Globus pallidus (tissue), 1 donor: ENCODE data around the gene BARD1.
"Not testable (repeated sequence)": the region's sequence is repeated elsewhere in the genome, so short reads cannot be mapped to it uniquely, and the experiment has no call there.

Experiments
- DNase-seq: peaks from one replicate; pipeline ENCODE4 v3.0.0-alpha.2; 2015; ENCODE audit warnings: low spot score

The BARD1 gene

GRCh38 chr2:214765180-214765579 lies 44.3 kb downstream of the BARD1 start:
- DNase-seq, result no peak

GRCh38 chr2:214753455-214753854 lies 56.0 kb downstream of the BARD1 start:
- no peak for DNase-seq

DNA sequence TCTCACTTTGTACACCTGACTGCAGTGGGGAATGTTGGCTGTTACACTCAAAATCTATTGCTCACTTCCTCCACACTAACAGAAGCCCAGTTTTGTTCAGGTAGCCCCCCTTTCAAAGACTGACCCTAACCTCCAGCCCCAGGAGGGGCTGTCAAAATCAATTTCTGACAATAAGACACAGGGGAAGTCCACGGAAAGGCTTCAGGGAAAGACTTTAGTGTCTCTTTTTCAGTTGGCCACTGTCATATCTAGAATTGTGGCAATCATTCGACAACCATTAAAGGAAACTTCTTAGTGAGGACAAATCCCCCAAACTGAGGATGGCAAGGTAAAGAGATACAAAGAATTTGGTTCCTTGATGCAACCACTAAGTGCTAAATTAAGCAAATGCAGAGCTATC lies 59.0 kb downstream of the BARD1 start:
- no peak for DNase-seq

- no peak for DNase-seq
Measured at GRCh38 chr2:214747992-214748391, 61.5 kb downstream of the BARD1 start.

DNA sequence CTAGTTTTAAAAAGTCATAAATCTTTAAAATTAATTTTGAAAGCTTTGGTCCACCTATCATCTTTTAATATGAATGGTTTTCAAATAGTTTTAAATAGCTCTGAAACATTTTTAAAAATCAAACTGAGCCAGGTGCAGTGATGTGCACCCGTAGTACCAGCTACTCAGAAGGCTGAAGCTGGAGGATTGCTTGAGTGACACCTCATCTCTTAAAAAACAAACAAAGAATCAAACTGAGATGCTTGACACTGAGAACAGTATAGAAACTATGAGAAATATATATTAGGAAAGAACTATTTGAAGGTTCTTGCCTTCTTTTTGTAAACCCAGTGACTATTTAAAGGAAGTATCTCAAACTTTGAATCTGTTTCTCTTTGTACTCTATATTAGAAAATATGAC lies 67.4 kb downstream of the BARD1 start:
- no peak for DNase-seq

DNA sequence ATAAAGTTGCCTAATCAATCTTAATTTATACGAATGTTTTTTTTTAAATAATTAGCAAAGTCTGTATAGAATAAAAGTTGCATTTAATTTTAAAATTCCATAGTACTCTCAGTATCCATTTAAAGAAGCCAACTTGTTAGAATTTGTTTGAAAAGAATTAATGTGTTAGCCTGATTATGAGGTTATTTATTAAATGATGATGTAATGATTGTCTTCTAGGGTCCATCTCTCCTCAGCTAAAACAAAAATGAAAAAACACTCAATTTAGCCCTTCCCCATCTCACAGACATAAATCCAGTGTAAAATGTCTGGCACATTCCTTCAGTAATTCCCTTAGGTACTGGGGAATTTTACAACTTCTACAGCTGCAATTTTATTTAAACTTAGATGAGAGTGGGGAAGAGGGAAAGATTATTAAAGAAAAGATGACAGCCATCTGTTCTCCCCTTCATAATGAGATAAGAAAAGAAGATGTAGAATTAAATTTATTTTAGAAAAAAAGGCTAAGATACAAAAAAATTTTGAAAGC lies 68.6 kb downstream of the BARD1 start:
- no peak for DNase-seq

DNA sequence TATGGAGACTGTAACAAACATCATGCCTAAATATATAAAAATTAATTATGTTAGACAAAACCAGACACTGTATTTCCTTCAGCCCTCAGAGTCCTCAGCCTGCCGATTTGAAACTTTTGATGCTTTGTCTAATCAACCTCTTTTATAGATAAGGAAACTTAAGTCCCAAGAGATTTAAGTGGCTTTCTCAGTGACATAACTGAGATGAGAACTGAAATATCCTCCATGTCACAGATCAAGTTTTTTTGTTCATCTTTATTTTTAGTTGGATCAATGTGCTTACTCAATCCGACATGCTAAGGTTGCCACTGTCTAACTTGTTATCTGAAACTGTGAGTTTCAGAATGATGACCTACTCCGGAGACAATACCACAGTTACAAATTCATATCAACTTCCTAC lies 72.3 kb downstream of the BARD1 start:
- DNase-seq, result no peak

- no peak for DNase-seq
Measured at GRCh38 chr2:214730800-214731407, 78.6 kb downstream of the BARD1 start.

DNA sequence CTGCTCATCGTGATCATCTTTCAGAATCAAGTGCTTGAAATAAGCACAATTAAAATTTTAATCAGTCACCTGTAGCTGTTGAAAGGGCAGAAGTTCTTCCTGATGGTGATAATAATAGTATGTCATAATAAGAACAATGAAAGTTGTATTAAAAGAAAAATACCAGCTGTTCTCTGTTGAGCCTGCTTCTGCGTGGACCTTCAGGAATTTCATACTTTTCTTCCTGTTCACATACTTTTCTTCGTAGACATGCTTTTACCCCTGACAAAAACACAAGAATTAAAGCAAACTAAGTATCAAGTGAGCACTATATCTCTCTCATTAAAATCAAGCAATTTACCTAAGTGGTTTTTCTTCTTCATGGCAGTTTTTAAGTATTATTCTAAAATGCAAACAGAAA lies 79.2 kb downstream of the BARD1 start:
- DNase-seq, result no peak

GRCh38 chr2:214724741-214725140 lies 84.7 kb downstream of the BARD1 start:
- no peak for DNase-seq

DNA sequence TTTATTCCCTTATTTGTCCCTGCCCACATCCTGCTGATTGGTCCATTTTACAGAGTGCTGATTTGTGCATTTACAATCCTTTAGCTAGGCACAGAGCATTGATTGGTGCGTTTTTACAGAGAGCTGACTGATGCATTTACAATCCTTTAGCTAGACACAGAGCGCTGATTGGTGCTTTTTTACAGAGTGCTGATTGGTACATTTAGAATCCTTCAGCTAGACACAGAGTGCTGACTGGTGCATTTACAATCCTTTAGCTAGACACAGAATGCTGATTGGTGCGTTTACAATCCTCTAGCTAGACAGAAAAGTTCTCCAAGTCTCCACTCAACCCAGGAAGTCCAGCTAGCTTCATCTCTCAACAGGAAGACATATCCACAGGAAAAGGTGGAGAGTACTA lies 91.6 kb downstream of the BARD1 start:
- DNase-seq, result not testable (repeated sequence)

- DNase-seq, result no peak
Measured at GRCh38 chr2:214716811-214717560, 92.5 kb downstream of the BARD1 start.

DNA sequence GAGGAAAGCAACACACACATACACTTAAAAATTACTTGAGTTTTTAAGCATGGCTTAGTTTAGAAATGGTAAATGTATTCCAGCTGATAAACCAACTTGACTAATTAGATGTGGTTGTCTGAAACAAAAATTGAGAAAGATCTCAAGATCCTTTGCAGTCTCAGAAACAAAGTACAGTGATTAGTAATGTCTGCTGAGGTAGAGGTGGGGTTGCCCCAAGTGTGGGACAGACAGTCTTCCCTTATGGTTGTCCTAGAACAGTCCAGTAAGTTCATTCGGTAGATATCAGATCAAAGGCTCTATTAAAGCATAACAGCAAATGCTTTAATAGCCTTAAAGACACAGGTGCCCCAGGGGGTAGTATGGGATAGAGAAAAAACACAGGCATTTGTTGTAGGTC lies 94.5 kb downstream of the BARD1 start:
- DNase-seq, result no peak

DNA sequence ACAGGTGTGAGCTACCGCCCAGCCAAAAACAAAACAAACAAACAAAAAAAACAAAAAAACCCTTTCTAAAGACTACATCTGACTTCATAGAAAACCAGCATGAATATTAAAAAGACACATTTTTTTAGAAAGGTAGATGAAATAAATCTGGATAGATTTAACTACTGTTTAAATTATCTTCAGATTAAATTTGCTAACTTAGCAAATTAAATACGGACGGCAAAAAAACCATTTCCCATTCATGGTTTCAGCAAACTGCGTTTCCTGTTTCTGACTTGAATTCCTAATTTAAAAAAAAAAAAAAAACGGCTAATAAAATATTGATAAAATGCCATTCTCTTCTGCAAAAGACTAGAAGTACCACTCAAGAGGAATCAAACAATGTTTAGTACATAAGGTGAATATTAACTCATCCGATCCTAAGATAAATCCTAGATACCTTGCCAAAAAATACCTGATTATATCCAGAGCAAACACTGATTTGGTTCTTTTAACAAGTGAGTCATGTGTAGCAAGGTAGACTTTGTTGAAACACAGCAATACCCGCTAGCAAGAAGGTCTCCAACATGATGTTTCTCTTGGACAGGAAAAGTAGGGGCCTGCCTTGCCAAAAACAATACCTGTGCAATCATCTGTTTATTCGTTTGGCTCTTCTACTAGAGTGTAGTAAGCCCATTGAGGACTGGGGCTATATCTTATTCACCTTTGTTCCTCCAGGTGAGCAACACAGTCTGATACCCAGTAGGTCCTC lies 96.2 kb downstream of the BARD1 start:
- no peak for DNase-seq

DNA sequence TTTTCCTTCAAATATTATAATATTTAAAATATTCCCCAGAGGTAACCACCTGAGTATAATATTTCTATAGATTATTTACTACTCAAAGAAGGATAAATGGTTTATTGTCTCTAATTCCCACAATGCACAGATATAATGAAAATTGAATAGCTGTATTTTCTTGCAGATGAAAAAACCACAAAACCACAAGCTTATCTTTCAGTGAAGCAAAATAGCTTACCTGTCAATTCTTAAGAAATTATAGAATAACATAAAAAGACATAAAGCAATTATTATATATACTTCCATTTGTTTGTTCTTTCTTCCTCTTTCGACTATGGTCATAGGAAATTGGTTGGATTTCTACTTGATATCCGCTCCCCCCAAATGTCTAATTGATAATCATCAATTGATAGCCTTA lies 98.8 kb downstream of the BARD1 start:
- no peak for DNase-seq

DNA sequence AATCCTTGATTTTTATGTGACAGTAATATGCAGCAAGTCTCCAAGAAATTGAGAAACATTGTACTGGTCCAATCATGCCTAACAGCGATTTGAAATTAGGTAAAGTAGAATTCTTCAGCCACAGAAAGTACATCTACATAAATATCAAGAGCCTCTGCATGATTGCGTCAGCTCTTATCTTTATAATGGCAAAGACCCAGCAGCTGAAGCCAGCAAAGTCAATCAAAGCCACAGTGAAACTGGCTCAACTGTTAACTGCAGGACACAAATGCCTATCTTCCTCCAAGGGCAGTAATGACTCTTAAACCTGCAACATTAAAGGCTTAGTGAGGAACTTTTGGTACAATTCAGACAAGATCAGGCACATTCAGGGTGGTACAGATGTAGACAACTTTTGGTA lies 102.5 kb downstream of the BARD1 start:
- DNase-seq, result no peak

DNA sequence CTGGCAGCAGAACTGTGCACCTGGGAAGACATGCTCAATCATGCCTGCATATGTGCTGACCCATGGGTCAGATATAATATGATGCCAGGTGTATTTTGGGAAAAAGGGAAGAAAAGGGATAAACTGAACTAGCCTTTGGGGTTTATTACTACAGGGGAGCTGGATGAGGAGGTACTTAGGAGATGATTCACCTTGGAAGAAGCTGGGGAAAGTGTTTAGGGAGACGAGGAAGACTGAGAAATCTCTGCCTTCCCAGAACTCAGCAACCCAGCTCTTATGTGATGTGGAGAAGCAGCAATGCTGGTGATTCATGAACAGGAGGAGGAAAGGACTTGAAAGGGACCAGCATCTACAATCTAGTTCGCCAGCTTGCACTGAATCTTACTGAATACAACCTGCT lies 110.2 kb downstream of the BARD1 start:
- no peak for DNase-seq

GRCh38 chr2:214696681-214697080 lies 112.8 kb downstream of the BARD1 start:
- DNase-seq, result no peak

DNA sequence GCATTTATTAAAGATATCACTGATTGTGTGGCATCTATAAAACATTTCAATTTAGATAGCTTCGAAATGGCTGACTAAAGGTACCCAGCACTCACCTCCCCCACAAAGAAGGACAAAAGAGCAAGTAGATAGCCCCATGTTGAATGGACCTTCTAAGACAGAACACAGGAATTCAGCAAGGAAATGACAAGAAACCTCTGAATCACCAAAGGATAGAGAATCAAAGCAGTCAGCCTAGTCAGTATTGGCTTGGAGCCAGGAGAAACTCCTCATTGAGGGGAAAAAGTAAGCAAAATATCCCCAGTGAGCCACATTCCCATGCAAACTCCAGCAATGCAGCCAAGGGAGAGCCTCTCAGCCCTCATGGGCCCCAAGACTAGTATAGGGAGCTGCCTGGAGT lies 113.7 kb downstream of the BARD1 start:
- no peak for DNase-seq

- not testable (repeated sequence) for DNase-seq
Measured at GRCh38 chr2:214683557-214683956, 125.9 kb downstream of the BARD1 start.

- no peak for DNase-seq
Measured at GRCh38 chr2:214679736-214680135, 129.7 kb downstream of the BARD1 start.

DNA sequence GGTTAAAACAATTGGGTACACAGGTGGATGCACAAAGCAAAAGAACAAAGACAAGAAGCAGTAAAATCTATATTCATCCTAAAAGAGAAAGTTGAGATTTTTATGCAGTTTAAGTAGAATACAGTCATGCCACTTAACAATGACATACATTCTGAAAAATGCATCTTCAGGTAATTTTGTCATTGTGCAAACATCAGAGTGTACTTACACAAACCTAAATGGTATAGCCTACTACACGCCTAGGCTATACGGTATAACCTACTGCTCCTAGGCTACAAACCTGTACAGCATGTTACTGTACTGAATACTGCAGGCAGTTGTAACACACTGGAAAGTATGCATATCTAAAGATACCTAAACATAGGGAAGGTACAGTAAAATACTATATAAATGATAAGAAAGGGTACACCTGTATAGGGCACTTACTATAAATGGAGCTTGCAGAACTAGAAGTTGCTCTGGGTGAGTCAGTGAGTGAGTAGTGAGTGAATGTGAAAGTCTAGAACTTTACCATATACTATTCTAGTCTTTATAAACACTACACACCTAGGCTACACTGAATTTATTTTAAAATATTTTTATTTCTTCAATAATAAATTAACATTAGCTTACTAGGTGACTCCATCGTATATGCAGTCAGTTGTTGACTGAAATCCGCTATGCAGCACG lies 132.9 kb downstream of the BARD1 start:
- DNase-seq, result no peak
